ENCODE measurements around the gene C1orf35.

GRCh38 chr1:228105270-228105995 lies 2.3 kb upstream of the C1orf35 start:
- TF ChIP-seq PPARA (CRISPR knock-in tag; IDR thresholded peaks at IDR 0.05; ENCODE audit: borderline replicate concordance) (no peak), ISL1 (CRISPR knock-in tag; IDR thresholded peaks at IDR 0.05) (no peak), CREB5 (CRISPR knock-in tag; IDR thresholded peaks at IDR 0.05; ENCODE audit: low read depth) (no peak), ARNTL (CRISPR knock-in tag; IDR thresholded peaks at IDR 0.05; ENCODE audit: borderline replicate concordance, low read depth) (no peak), POU6F1 (CRISPR knock-in tag; IDR thresholded peaks at IDR 0.05; ENCODE audit: borderline replicate concordance, low read depth) (no peak), ZFP30 (CRISPR knock-in tag; IDR thresholded peaks at IDR 0.05) (no peak), ZFP3 (CRISPR knock-in tag; IDR thresholded peaks at IDR 0.05) (no peak), ZNF8 (CRISPR knock-in tag; IDR thresholded peaks at IDR 0.05) (no peak), RARB (CRISPR knock-in tag; IDR thresholded peaks at IDR 0.05) (no peak), TCF4 (CRISPR knock-in tag; IDR thresholded peaks at IDR 0.05; ENCODE audit: borderline replicate concordance) (no peak)
- TF ChIP-seq, protein P1, sequence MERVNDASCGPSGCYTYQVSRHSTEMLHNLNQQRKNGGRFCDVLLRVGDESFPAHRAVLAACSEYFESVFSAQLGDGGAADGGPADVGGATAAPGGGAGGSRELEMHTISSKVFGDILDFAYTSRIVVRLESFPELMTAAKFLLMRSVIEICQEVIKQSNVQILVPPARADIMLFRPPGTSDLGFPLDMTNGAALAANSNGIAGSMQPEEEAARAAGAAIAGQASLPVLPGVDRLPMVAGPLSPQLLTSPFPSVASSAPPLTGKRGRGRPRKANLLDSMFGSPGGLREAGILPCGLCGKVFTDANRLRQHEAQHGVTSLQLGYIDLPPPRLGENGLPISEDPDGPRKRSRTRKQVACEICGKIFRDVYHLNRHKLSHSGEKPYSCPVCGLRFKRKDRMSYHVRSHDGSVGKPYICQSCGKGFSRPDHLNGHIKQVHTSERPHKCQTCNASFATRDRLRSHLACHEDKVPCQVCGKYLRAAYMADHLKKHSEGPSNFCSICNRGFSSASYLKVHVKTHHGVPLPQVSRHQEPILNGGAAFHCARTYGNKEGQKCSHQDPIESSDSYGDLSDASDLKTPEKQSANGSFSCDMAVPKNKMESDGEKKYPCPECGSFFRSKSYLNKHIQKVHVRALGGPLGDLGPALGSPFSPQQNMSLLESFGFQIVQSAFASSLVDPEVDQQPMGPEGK (CRISPR knock-in tag; IDR thresholded peaks at IDR 0.05; ENCODE audit: borderline replicate concordance) = no peak
